Liver (tissue), 3 donors: Measurements from ENCODE around the gene TEDC1.

ENCODE experiments used
- EGR1 ChIP-seq, 2 donors: IDR thresholded peaks; 2 replicates each; pipeline ENCODE4 v1.6.1; 2016 to 2018; ENCODE audit warnings: antibody characterized with exemption in 2 of 2, low read depth in 2 of 2
- FOXA1 ChIP-seq: IDR thresholded peaks from 2 replicates; pipeline ENCODE4 v1.6.1; 2016; ENCODE audit warnings: antibody characterized with exemption
- GABPA ChIP-seq, 2 donors: IDR thresholded peaks in 1 of 2; conservative IDR thresholded peaks in 1 of 2; 2 replicates each; pipeline ENCODE4 v1.6.1; 2016; ENCODE audit warnings: antibody characterized with exemption in 2 of 2, mild to moderate bottlenecking in 1 of 2, moderate library complexity in 1 of 2
- HNF4A ChIP-seq, 2 donors: conservative IDR thresholded peaks; 2 replicates each; pipeline ENCODE4 v1.6.1; 2016; ENCODE audit warnings: antibody characterized with exemption in 2 of 2, mild to moderate bottlenecking in 2 of 2
- JUND ChIP-seq, 2 donors: IDR thresholded peaks; 2 replicates each; pipeline ENCODE4 v1.6.1; 2016; ENCODE audit warnings: antibody characterized with exemption in 2 of 2
- MAX ChIP-seq: IDR thresholded peaks from 2 replicates; pipeline ENCODE4 v1.6.1; 2016; ENCODE audit warnings: antibody characterized with exemption
- RAD21 ChIP-seq, 2 donors: IDR thresholded peaks; 2 replicates each; pipeline ENCODE4 v1.6.1; 2016; ENCODE audit warnings: antibody characterized with exemption in 2 of 2, mild to moderate bottlenecking in 2 of 2
- REST ChIP-seq: IDR thresholded peaks from 2 replicates; pipeline ENCODE4 v1.6.1; 2016; ENCODE audit warnings: antibody characterized with exemption, mild to moderate bottlenecking
- RXRA ChIP-seq, 2 donors: IDR thresholded peaks; 2 replicates each; pipeline ENCODE4 v1.6.1; 2017 to 2018; ENCODE audit warnings: antibody characterized with exemption in 2 of 2, mild to moderate bottlenecking in 1 of 2
- SP1 ChIP-seq: IDR thresholded peaks from 2 replicates; pipeline ENCODE4 v1.6.1; 2018; ENCODE audit warnings: antibody characterized with exemption, mild to moderate bottlenecking
- TAF1 ChIP-seq: conservative IDR thresholded peaks from 2 replicates; pipeline ENCODE4 v1.6.1; 2016; ENCODE audit warnings: antibody characterized with exemption, mild to moderate bottlenecking
- YY1 ChIP-seq: IDR thresholded peaks from 2 replicates; pipeline ENCODE4 v1.6.1; 2016; ENCODE audit warnings: antibody characterized with exemption, mild to moderate bottlenecking
- TF ChIP-seq, protein P1 (sequence below): fragments of 150-350 bp; IDR thresholded peaks from 2 replicates; pipeline ENCODE4 v1.5.1; 2017; ENCODE audit warnings: improper control_type of control experiment, low read depth, low read length; ENCODE audit not compliant: missing input control
- TF ChIP-seq, protein P2 (sequence below): IDR thresholded peaks from 2 replicates; pipeline ENCODE4 v1.6.1; 2016; ENCODE audit warnings: antibody characterized with exemption
- donor health status: healthy.
- donor health status: healthy.

GRCh38 chr14:105479431-105480158 is 11.5 kb upstream of the TEDC1 start:
- TF ChIP-seq, protein P1, sequence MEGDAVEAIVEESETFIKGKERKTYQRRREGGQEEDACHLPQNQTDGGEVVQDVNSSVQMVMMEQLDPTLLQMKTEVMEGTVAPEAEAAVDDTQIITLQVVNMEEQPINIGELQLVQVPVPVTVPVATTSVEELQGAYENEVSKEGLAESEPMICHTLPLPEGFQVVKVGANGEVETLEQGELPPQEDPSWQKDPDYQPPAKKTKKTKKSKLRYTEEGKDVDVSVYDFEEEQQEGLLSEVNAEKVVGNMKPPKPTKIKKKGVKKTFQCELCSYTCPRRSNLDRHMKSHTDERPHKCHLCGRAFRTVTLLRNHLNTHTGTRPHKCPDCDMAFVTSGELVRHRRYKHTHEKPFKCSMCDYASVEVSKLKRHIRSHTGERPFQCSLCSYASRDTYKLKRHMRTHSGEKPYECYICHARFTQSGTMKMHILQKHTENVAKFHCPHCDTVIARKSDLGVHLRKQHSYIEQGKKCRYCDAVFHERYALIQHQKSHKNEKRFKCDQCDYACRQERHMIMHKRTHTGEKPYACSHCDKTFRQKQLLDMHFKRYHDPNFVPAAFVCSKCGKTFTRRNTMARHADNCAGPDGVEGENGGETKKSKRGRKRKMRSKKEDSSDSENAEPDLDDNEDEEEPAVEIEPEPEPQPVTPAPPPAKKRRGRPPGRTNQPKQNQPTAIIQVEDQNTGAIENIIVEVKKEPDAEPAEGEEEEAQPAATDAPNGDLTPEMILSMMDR: no peak
- no peak for TF ChIP-seq TAF1
- TF ChIP-seq JUND (IDR thresholded peaks at IDR 0.05): no peak
- no peak for TF ChIP-seq HNF4A (conservative IDR thresholded peaks at IDR 0.05)
- no peak for TF ChIP-seq SP1
- no peak for TF ChIP-seq RAD21 (IDR thresholded peaks at IDR 0.05)
- no peak for TF ChIP-seq REST
- TF ChIP-seq YY1: no peak
- no peak for TF ChIP-seq RXRA (IDR thresholded peaks at IDR 0.05)
- no peak for TF ChIP-seq MAX
- TF ChIP-seq EGR1 (IDR thresholded peaks at IDR 0.05; ENCODE audit: low read depth in 2 of 2): no peak
- TF ChIP-seq, protein P2, sequence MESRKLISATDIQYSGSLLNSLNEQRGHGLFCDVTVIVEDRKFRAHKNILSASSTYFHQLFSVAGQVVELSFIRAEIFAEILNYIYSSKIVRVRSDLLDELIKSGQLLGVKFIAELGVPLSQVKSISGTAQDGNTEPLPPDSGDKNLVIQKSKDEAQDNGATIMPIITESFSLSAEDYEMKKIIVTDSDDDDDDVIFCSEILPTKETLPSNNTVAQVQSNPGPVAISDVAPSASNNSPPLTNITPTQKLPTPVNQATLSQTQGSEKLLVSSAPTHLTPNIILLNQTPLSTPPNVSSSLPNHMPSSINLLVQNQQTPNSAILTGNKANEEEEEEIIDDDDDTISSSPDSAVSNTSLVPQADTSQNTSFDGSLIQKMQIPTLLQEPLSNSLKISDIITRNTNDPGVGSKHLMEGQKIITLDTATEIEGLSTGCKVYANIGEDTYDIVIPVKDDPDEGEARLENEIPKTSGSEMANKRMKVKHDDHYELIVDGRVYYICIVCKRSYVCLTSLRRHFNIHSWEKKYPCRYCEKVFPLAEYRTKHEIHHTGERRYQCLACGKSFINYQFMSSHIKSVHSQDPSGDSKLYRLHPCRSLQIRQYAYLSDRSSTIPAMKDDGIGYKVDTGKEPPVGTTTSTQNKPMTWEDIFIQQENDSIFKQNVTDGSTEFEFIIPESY: no peak
- TF ChIP-seq FOXA1: no peak
- TF ChIP-seq GABPA (IDR thresholded peaks at IDR 0.05 in 1 of 2, conservative IDR thresholded peaks at IDR 0.05 in 1 of 2): no peak
